ENCODE results near the gene FAM120A. TPM values are rescaled to one million over a fixed set of nuclear protein-coding genes. Genes with fewer than 3 reads are reported as not detected.

Gene FAM120A
- total and polyA plus RNA-seq, 9 of the 15 experiments (the other 6 are each of a cell fraction or from before 2014, with no cell fraction given) = 8.7 to 71.0 (median 42.2) TPM

DNA sequence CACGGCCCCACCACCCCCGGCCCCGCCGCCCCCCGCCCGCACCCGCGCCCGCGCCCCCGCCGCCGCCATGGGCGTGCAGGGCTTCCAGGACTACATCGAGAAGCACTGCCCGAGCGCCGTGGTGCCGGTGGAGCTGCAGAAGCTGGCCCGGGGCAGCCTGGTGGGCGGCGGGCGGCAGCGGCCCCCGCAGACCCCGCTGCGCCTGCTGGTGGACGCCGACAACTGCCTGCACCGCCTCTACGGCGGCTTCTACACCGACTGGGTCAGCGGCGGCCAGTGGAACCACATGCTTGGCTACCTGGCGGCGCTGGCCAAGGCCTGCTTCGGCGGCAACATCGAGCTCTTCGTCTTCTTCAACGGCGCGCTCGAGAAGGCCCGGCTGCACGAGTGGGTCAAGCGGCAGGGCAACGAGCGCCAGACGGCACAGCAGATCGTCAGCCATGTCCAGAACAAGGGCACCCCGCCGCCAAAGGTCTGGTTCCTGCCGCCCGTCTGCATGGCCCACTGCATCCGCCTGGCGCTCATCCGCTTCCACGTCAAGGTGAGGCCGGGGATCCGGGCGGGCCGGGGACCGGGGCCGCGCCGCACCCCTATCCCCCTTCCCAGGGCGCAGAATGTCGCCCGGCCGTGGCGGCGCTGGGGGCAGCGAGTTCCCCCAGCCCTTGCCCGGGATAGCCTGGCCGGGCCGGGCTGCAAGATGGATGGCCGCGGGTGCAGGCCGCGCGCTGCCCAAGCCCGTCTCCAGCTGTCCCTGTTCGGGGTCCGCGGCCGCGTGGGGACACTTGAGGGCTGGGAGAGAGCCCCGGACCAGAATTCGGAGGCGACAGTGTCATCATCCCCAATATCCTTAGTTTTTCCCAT, 594 bp downstream of the FAM120A start (continued):
- TF ChIP-seq, protein P1, sequence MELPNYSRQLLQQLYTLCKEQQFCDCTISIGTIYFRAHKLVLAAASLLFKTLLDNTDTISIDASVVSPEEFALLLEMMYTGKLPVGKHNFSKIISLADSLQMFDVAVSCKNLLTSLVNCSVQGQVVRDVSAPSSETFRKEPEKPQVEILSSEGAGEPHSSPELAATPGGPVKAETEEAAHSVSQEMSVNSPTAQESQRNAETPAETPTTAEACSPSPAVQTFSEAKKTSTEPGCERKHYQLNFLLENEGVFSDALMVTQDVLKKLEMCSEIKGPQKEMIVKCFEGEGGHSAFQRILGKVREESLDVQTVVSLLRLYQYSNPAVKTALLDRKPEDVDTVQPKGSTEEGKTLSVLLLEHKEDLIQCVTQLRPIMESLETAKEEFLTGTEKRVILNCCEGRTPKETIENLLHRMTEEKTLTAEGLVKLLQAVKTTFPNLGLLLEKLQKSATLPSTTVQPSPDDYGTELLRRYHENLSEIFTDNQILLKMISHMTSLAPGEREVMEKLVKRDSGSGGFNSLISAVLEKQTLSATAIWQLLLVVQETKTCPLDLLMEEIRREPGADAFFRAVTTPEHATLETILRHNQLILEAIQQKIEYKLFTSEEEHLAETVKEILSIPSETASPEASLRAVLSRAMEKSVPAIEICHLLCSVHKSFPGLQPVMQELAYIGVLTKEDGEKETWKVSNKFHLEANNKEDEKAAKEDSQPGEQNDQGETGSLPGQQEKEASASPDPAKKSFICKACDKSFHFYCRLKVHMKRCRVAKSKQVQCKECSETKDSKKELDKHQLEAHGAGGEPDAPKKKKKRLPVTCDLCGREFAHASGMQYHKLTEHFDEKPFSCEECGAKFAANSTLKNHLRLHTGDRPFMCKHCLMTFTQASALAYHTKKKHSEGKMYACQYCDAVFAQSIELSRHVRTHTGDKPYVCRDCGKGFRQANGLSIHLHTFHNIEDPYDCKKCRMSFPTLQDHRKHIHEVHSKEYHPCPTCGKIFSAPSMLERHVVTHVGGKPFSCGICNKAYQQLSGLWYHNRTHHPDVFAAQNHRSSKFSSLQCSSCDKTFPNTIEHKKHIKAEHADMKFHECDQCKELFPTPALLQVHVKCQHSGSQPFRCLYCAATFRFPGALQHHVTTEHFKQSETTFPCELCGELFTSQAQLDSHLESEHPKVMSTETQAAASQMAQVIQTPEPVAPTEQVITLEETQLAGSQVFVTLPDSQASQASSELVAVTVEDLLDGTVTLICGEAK (IDR thresholded peaks at IDR 0.05) = no peak
- TF ChIP-seq, protein P1 (CRISPR knock-in tag; IDR thresholded peaks at IDR 0.05) = no peak
- TF ChIP-seq CXXC5 (CRISPR knock-in tag; IDR thresholded peaks at IDR 0.05) = no peak
- TF ChIP-seq ZNF445 (CRISPR knock-in tag; IDR thresholded peaks at IDR 0.05; ENCODE audit: low read depth) = no peak
- no peak for TF ChIP-seq SNRNP70 (optimal IDR thresholded peaks at IDR 0.05; ENCODE audit: low read depth, low read length)
- no peak for TF ChIP-seq ASH1L (IDR thresholded peaks at IDR 0.05; ENCODE audit: borderline replicate concordance, low read depth, partially characterized antibody)
- no peak for TF ChIP-seq MYC (IDR thresholded peaks at IDR 0.05; ENCODE audit: low read depth, low read length)
- TF ChIP-seq MYC (CRISPR knock-in tag; IDR thresholded peaks at IDR 0.05; ENCODE audit: borderline replicate concordance, low read depth) = peak; percentile 50; the same call in 1 of the 2 replicates
- TF ChIP-seq, protein P2, sequence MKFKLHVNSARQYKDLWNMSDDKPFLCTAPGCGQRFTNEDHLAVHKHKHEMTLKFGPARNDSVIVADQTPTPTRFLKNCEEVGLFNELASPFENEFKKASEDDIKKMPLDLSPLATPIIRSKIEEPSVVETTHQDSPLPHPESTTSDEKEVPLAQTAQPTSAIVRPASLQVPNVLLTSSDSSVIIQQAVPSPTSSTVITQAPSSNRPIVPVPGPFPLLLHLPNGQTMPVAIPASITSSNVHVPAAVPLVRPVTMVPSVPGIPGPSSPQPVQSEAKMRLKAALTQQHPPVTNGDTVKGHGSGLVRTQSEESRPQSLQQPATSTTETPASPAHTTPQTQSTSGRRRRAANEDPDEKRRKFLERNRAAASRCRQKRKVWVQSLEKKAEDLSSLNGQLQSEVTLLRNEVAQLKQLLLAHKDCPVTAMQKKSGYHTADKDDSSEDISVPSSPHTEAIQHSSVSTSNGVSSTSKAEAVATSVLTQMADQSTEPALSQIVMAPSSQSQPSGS (CRISPR knock-in tag; IDR thresholded peaks at IDR 0.05) = no peak
- TF ChIP-seq EHMT2 (IDR thresholded peaks at IDR 0.05) = no peak
- no peak for TF ChIP-seq CHD4 (IDR thresholded peaks at IDR 0.05; ENCODE audit: insufficient read depth, insufficient replicate concordance, low read depth, low read length, poor library complexity, severe bottlenecking)
